Gastroesophageal sphincter (tissue), 3 donors: ENCODE measurements around the gene GOLGA6D.

Source experiments
- CTCF ChIP-seq, 4 experiments: fragments of 200-600 bp in 2 of 4; fragments of 450-650 bp in 2 of 4; sonication (generic) in 1 of 4; IDR thresholded peaks; one replicate each; pipeline ENCODE4 v1.5.1; 2017 to 2019; ENCODE audit warnings: antibody characterized with exemption in 4 of 4, mild to moderate bottlenecking in 2 of 4, moderate library complexity in 2 of 4
- POLR2A ChIP-seq, 2 donors: fragments of 450-650 bp; IDR thresholded peaks; one replicate each; pipeline ENCODE4 v1.6.1; 2017; ENCODE audit warnings: antibody characterized with exemption in 2 of 2, mild to moderate bottlenecking in 2 of 2, moderate library complexity in 1 of 2
- POLR2AphosphoS5 ChIP-seq: sonication (generic); formaldehyde crosslinking; IDR thresholded peaks from one replicate; pipeline ENCODE4 v1.6.1; 2017; ENCODE audit warnings: antibody characterized with exemption

- no peak for TF ChIP-seq CTCF (IDR thresholded peaks at IDR 0.05)
- no peak for TF ChIP-seq POLR2A (IDR thresholded peaks at IDR 0.05)
- no peak for TF ChIP-seq POLR2AphosphoS5
Observed at GRCh38 chr15:75306188-75306587, 23.6 kb downstream of the GOLGA6D start.
